Mesenchymal stem cell (in vitro differentiated cells and primary cell): ENCODE data around the gene ATF2.
"Not testable (repeated sequence)": the region's sequence is repeated elsewhere in the genome, so short reads cannot be mapped to it uniquely, and the experiment has no call there.

Experiments
- DNase-seq: peaks from one replicate; pipeline ENCODE4 v3.0.0-alpha.2; 2013
- H2AFZ ChIP-seq: one replicate; pipeline ENCODE4 v1.6.1; 2013; ENCODE audit warnings: low read depth, mild to moderate bottlenecking, control low read depth, inconsistent platforms, low read length, moderate library complexity
- H2AK5ac ChIP-seq: 2 replicates; pipeline ENCODE4 v1.6.1; 2013; ENCODE audit warnings: low read length, moderate library complexity, mild to moderate bottlenecking, inconsistent platforms; ENCODE audit not compliant: severe bottlenecking
- H2BK120ac ChIP-seq: one replicate; pipeline ENCODE4 v1.6.1; 2013; ENCODE audit warnings: low read depth, mild to moderate bottlenecking, inconsistent platforms, low read length, moderate library complexity
- H2BK12ac ChIP-seq, 2 experiments: one replicate each; pipeline ENCODE4 v1.6.1; 2013; ENCODE audit warnings: inconsistent platforms in 2 of 2, low read length in 2 of 2, mild to moderate bottlenecking in 2 of 2, moderate library complexity in 2 of 2, control low read depth in 1 of 2
- H2BK15ac ChIP-seq: one replicate; pipeline ENCODE4 v1.6.1; 2013; ENCODE audit warnings: mild to moderate bottlenecking, low read depth, inconsistent platforms; ENCODE audit not compliant: poor library complexity, severe bottlenecking
- H2BK5ac ChIP-seq: 2 replicates; pipeline ENCODE4 v1.6.1; 2013; ENCODE audit warnings: low read depth, mild to moderate bottlenecking, low read length, control low read depth, inconsistent platforms; ENCODE audit not compliant: poor library complexity, severe bottlenecking
- H3K14ac ChIP-seq, 2 experiments: one replicate each; pipeline ENCODE4 v1.6.1; 2013; ENCODE audit warnings: inconsistent platforms in 2 of 2, low read length in 2 of 2, control low read depth in 1 of 2, mild to moderate bottlenecking in 1 of 2, moderate library complexity in 1 of 2
- H3K18ac ChIP-seq, 2 experiments: one replicate each; pipeline ENCODE4 v1.6.1; 2013; ENCODE audit warnings: inconsistent platforms in 2 of 2, low read length in 2 of 2, control low read depth in 1 of 2, low read depth in 1 of 2, mild to moderate bottlenecking in 1 of 2
- H3K23ac ChIP-seq, 2 experiments: one replicate each; pipeline ENCODE4 v1.6.1; 2013; ENCODE audit warnings: inconsistent platforms in 2 of 2, low read length in 2 of 2, mild to moderate bottlenecking in 2 of 2, moderate library complexity in 2 of 2, control low read depth in 1 of 2
- H3K27ac ChIP-seq: 2 replicates; pipeline ENCODE4 v1.5.1; 2013; ENCODE audit warnings: mild to moderate bottlenecking, moderate library complexity, low read length, control low read depth, inconsistent platforms; ENCODE audit not compliant: poor library complexity, severe bottlenecking
- H3K27me3 ChIP-seq, 2 experiments: 2 replicates each; pipeline versions ENCODE4 v1.6.1 to v1.7.0; 2013; ENCODE audit warnings: low read length in 2 of 2, mild to moderate bottlenecking in 2 of 2, moderate library complexity in 2 of 2, control low read depth in 1 of 2, inconsistent platforms in 1 of 2; ENCODE audit not compliant: control insufficient read depth in 1 of 2, insufficient read depth in 1 of 2
- H3K36me3 ChIP-seq, 2 experiments: 2 replicates each; pipeline versions ENCODE4 v1.6.1 to v1.7.0; 2013; ENCODE audit warnings: low read length in 2 of 2, control low read depth in 1 of 2, inconsistent platforms in 1 of 2, low read depth in 1 of 2, mild to moderate bottlenecking in 1 of 2; ENCODE audit not compliant: insufficient read depth in 2 of 2, control insufficient read depth in 1 of 2
- H3K4ac ChIP-seq, 2 experiments: one replicate each; pipeline ENCODE4 v1.6.1; 2013; ENCODE audit warnings: inconsistent platforms in 2 of 2, low read length in 2 of 2, mild to moderate bottlenecking in 2 of 2, moderate library complexity in 2 of 2, control low read depth in 1 of 2, low read depth in 1 of 2
- H3K4me1 ChIP-seq: 2 replicates; pipeline ENCODE4 v1.6.1; 2013; ENCODE audit warnings: low read depth, low read length, control low read depth; ENCODE audit not compliant: control insufficient read depth, insufficient read depth
- H3K4me2 ChIP-seq: 2 replicates; pipeline ENCODE4 v1.6.1; 2013; ENCODE audit warnings: low read length, mild to moderate bottlenecking, inconsistent platforms; ENCODE audit not compliant: poor library complexity, severe bottlenecking
- H3K4me3 ChIP-seq, 2 experiments: 2 replicates each; pipeline versions ENCODE4 v1.5.1 to v1.7.0; 2013; ENCODE audit warnings: low read length in 2 of 2, mild to moderate bottlenecking in 2 of 2, control low read depth in 1 of 2, low read depth in 1 of 2; ENCODE audit not compliant: insufficient read depth in 1 of 2
- H3K79me1 ChIP-seq: replicated peaks from 2 replicates; pipeline ENCODE4 v1.6.1; 2013; ENCODE audit warnings: mild to moderate bottlenecking, control low read depth, low read length, inconsistent platforms; ENCODE audit not compliant: poor library complexity, severe bottlenecking
- H3K9ac ChIP-seq: 2 replicates; pipeline ENCODE4 v1.7.0; 2013; ENCODE audit warnings: mild to moderate bottlenecking, low read length, moderate library complexity
- H3K9me3 ChIP-seq: 2 replicates; pipeline ENCODE4 v1.7.0; 2013; ENCODE audit warnings: mild to moderate bottlenecking, low read length; ENCODE audit not compliant: control insufficient read depth
- H4K8ac ChIP-seq: one replicate; pipeline ENCODE4 v1.6.1; 2013; ENCODE audit warnings: inconsistent platforms, mild to moderate bottlenecking, low read length, moderate library complexity
- H4K91ac ChIP-seq: one replicate; pipeline ENCODE4 v1.6.1; 2013; ENCODE audit warnings: mild to moderate bottlenecking, low read length, inconsistent platforms
- WGBS: methylation state at CpG from one replicate; pipeline ENCODE4 v1.1.7; 2013; ENCODE audit warnings: mixed read lengths; 5-methylcytosine and 5-hydroxymethylcytosine counted together

ATF2 gene

DNA sequence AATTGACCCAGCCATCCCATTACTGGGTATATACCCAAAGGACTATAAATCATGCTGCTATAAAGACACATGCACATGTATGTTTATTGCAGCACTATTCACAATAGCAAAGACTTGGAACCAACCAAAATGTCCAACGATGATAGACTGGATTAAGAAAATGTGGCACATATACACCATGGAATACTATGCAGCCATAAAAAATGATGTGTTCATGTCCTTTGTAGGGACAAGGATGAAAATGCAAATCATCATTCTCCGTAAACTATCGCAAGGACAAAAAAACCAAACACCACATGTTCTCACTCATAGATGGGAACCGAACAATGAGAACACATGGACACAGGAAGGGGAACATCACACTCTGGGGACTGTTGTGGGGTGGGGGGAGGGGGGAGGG, 83.9 kb downstream of the ATF2 start:
- not testable (repeated sequence) for H2AFZ ChIP-seq, H3K9me3 ChIP-seq, H3K27ac ChIP-seq, H3K14ac ChIP-seq, H2BK15ac ChIP-seq, H3K4me3 ChIP-seq, H2BK5ac ChIP-seq, H3K4me2 ChIP-seq, H3K4me1 ChIP-seq, H3K9ac ChIP-seq, H4K91ac ChIP-seq, H3K79me1 ChIP-seq, H3K23ac ChIP-seq, DNase-seq, H2AK5ac ChIP-seq, H3K4ac ChIP-seq, H3K27me3 ChIP-seq, H2BK12ac ChIP-seq, H4K8ac ChIP-seq, H2BK120ac ChIP-seq, H3K18ac ChIP-seq
- H3K36me3 ChIP-seq, result peaks cover 6 to 77% of the 10 kb centered on the region in 2 experiments
- WGBS, result no CpG with 5 or more reads among the region's 4 CpGs

- H3K9ac ChIP-seq, result no peak overlapping the region
- H3K4me3 ChIP-seq, result no peak overlapping the region
- no peak overlapping the region for H4K8ac ChIP-seq
- H2AK5ac ChIP-seq, result no peak overlapping the region
- no peak overlapping the region for H2BK15ac ChIP-seq
- H3K18ac ChIP-seq, result no peak overlapping the region
- no peak overlapping the region for H3K23ac ChIP-seq
- no peaks in the 10 kb centered on the region for H3K9me3 ChIP-seq
- no peak overlapping the region for H3K27ac ChIP-seq
- WGBS, result 96% methylated on average over 3 of the region's 3 CpGs
- no peaks in the 10 kb centered on the region for H3K27me3 ChIP-seq
- H3K14ac ChIP-seq, result no peak overlapping the region
- H2BK120ac ChIP-seq, result no peak overlapping the region
- H3K4ac ChIP-seq, result no peak overlapping the region
- H3K36me3 ChIP-seq, result peaks cover 8 to 76% of the 10 kb centered on the region in 2 experiments
- H4K91ac ChIP-seq, result no peak overlapping the region
- no peak overlapping the region for H3K4me2 ChIP-seq
- H3K79me1 ChIP-seq, result peaks cover 9% of the 10 kb centered on the region
- H2BK12ac ChIP-seq, result no peak overlapping the region
- no peaks in the 10 kb centered on the region for H3K4me1 ChIP-seq
- no peak overlapping the region for H2BK5ac ChIP-seq
- no peak for DNase-seq
- H2AFZ ChIP-seq, result no peak overlapping the region
Observed at GRCh38 chr2:175080479-175080878, 87.5 kb downstream of the ATF2 start.

- H3K18ac ChIP-seq, result no peak overlapping the region
- H3K23ac ChIP-seq, result no peak overlapping the region
- H3K4me2 ChIP-seq, result no peak overlapping the region
- H3K4me3 ChIP-seq, result no peak overlapping the region
- H4K91ac ChIP-seq, result no peak overlapping the region
- H2AK5ac ChIP-seq, result no peak overlapping the region
- no peak for DNase-seq
- no peaks in the 10 kb centered on the region for H3K9me3 ChIP-seq
- no peaks in the 10 kb centered on the region for H3K4me1 ChIP-seq
- no peak overlapping the region for H2BK15ac ChIP-seq
- WGBS, result no CpG with 5 or more reads among the region's 1 CpG
- H2BK12ac ChIP-seq, result no peak overlapping the region
- H3K79me1 ChIP-seq, result peaks cover 11% of the 10 kb centered on the region
- no peak overlapping the region for H3K4ac ChIP-seq
- H2BK120ac ChIP-seq, result no peak overlapping the region
- no peak overlapping the region for H3K27ac ChIP-seq
- H2AFZ ChIP-seq, result no peak overlapping the region
- no peaks in the 10 kb centered on the region for H3K27me3 ChIP-seq
- H4K8ac ChIP-seq, result no peak overlapping the region
- no peak overlapping the region for H3K9ac ChIP-seq
- H3K14ac ChIP-seq, result no peak overlapping the region
- H2BK5ac ChIP-seq, result no peak overlapping the region
- H3K36me3 ChIP-seq, result peaks cover 5 to 90% of the 10 kb centered on the region in 2 experiments
Observed at GRCh38 chr2:175076272-175076671, 91.7 kb downstream of the ATF2 start.

GRCh38 chr2:175074478-175074877, 93.5 kb downstream of the ATF2 start:
- H3K4me1 ChIP-seq, result no peaks in the 10 kb centered on the region
- H4K91ac ChIP-seq, result no peak overlapping the region
- H2AK5ac ChIP-seq, result no peak overlapping the region
- H2AFZ ChIP-seq, result no peak overlapping the region
- H4K8ac ChIP-seq, result no peak overlapping the region
- no peak overlapping the region for H3K4ac ChIP-seq
- no peak for DNase-seq
- H2BK120ac ChIP-seq, result no peak overlapping the region
- H3K14ac ChIP-seq, result no peak overlapping the region
- no peak overlapping the region for H3K9ac ChIP-seq
- H3K23ac ChIP-seq, result no peak overlapping the region
- H3K27ac ChIP-seq, result no peak overlapping the region
- no peak overlapping the region for H3K4me2 ChIP-seq
- no peak overlapping the region for H2BK15ac ChIP-seq
- peaks cover 12% of the 10 kb centered on the region for H3K79me1 ChIP-seq
- H3K18ac ChIP-seq, result no peak overlapping the region
- no peaks in the 10 kb centered on the region for H3K9me3 ChIP-seq
- H3K27me3 ChIP-seq, result no peaks in the 10 kb centered on the region
- no peak overlapping the region for H3K4me3 ChIP-seq
- H2BK12ac ChIP-seq, result no peak overlapping the region
- H2BK5ac ChIP-seq, result no peak overlapping the region
- WGBS, result 97% methylated on average over 4 of the region's 6 CpGs
- peaks cover 5 to 83% of the 10 kb centered on the region in 2 experiments for H3K36me3 ChIP-seq
